KOPT-K1 (cell line): ENCODE results near the gene CACNA1I.

Experiments
- H3K27ac ChIP-seq: fragments of 200-600 bp; sonication (generic); 2 replicates; pipeline ENCODE4 v1.5.1; 2016; ENCODE audit warnings: antibody characterized with exemption, mild to moderate bottlenecking, low read depth, low read length; ENCODE audit not compliant: poor library complexity, severe bottlenecking
- H3K36me3 ChIP-seq: fragments of 200-600 bp; sonication (generic); 2 replicates; pipeline ENCODE4 v1.5.1; 2017; ENCODE audit warnings: antibody characterized with exemption, mild to moderate bottlenecking, low read length, moderate library complexity; ENCODE audit not compliant: insufficient read depth
- H3K9me3 ChIP-seq: fragments of 200-600 bp; sonication (generic); 2 replicates; pipeline ENCODE4 v1.5.1; 2017; ENCODE audit warnings: antibody characterized with exemption, low read length, mild to moderate bottlenecking; ENCODE audit not compliant: insufficient read depth, poor library complexity, severe bottlenecking

Gene CACNA1I

DNA sequence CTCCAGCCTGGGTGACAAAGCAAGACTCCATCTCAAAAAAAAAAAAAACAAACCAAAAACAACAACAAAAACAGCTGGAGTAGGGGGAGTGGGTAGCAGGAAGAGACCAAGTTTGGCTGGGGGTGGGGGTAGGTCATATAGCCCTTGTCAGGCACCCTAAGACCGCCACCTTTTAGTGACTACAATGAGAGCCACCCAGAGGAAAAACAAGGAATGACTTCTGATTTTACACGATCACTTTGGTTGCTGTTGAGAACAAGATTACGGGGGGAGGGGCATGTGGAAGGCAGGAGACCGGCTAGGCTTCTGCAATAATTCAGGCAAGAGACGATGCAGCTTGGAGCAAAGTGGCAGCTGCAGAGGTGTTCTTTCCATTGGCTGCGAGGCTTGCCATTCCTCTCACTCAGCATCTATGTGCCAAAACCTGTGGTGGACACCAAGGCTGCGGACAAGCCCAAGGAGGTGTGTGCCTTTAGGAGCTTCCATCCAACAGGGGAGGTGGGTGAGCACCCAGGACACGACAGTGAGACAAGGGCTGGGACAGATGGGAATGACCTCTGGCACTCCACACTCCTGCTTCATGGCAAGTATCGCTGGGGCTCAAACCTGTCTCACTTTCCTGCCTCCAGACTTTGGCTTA is 39.7 kb upstream of the CACNA1I start:
- H3K36me3 ChIP-seq: peaks cover 44% of the 10 kb centered on the region
- no peak overlapping the region for H3K27ac ChIP-seq
- H3K9me3 ChIP-seq: no peaks in the 10 kb centered on the region

DNA sequence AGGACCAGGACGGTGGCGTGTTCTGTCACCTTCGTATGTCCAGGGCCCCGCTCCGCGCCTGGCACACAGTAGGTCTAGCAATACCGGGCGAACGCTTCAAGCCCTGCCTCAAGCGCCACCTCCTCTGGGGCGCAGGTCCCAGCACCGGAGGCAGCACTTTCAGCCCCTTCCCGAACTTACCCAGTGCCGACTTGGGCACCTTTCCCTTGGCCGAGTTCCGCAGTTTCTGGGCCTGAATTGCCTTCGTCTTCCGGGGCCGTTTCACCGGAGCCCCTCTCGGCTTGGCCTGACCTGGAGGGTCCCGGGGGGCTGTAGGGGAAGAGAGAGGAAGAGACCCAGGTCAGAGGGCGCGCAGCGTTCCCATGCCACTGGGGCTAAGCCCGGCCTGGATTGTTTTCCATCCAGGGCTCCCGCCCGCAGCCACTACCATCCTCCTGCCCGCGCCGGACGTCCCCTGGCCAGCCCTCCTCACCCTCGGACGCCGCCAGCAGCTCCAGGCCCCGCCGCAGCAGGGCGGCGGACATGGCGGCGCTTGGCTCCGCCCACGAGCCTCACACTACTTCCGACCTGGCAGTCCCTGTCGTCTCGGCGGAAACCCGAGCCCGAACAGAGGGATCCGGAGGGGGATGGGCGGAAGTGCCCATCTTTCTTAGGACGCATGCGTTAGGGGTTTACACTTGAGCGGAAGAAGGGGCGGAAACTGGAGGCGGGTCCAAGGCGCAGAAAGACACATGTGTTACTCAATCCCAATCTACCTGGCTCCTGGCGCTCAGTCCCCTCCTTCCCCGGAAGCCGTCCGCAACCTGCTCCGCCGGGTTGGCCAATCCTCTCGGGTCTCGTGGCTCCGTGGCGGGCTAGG is 38.1 kb upstream of the CACNA1I start, which contains the start of gene RPS19BP1:
Gene RPS19BP1, minus strand, starts transcription at position 534 of the 859 bp plus-strand sequence. Its CDS starts 10 bp downstream, at position 524.
- Histone ChIP-seq H3K36me3 (peaks cover 41% of the 10 kb centered on the region), H3K27ac (peak within 1 kb of the TSS; percentile 94), H3K9me3 (no peaks in the 10 kb centered on the region)

DNA sequence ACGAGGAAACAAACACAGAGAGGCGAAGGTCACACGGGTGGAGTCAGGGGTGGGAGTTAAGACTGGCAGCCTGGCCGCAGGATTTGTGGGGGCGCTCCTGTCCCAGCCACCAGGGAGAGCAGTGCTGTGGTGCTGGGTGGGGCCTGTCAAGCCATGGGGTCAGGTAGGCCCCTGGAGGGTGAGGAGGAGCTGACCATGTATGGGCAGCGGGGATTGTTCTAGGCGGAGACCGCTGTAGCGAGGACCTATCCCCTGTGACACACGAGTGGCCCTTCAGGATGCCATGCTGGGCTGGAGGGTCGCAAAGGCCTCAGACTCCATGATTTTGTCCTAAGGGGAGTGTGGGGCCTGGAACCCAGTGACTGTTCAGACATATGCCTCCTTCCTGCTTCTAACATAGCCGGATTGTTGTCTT is 36.5 kb upstream of the CACNA1I start:
- peaks cover 24% of the 10 kb centered on the region for H3K36me3 ChIP-seq
- H3K9me3 ChIP-seq: no peaks in the 10 kb centered on the region
- H3K27ac ChIP-seq: peak overlapping the region; percentile 34

DNA sequence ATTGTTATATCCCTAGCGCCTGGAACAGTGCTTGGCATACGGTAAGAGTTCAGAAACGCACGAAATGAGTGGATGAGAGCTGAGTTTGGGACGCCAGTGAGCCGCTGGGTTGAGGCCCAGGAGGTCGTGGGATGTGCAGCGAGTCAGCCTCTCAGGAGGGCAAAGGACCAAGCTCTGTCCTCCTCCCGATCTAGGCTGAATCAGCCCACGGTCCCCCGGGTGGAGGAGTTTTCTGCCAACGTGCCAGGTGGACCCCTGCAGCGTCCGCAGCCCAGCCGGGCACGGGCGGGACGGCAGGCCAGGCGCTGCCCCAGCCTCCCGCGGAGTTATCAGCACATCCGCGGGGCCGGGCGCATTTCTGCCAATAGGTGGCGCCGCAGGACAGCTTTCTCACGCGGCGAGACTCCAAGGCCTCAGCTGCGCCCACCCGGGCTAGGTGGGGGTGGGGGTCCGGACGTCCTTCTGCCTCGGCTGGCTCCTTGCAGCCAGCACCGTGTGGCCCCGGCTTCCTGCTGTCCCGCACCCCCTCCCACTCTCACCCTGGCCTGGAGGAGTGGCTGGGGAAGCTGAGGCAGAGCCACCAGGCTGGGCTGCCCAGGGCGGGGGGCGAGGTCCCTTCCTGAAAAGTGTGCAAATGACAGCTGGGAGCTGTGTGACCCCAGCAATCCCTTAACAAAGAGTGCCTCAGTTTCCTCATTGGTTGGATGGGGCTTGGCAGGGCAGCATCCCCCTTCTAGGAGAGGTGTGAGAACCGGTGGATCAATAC is 35.8 kb upstream of the CACNA1I start:
- peak overlapping the region; percentile 34 for H3K27ac ChIP-seq
- H3K36me3 ChIP-seq: peaks cover 19% of the 10 kb centered on the region
- H3K9me3 ChIP-seq: no peaks in the 10 kb centered on the region

DNA sequence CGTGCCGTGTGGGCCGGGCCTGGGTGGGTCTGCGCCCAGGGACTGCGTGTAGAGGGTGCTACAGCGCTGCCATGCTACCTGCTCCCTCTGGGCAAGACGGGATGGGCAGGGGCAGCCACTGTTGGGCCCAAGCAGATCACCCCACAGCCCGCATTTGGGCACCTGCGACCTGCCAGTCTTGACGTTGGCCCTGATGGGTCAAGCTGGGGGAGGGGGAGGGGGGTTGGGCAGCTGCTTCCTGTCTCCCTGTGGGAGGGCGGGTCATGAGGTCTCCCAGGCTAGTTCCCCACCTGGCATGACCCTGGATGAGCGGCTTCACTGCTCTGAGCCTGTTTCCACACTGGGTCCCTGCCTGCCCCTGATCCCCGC is 35.2 kb upstream of the CACNA1I start:
- Histone ChIP-seq H3K36me3 (peaks cover 13% of the 10 kb centered on the region), H3K27ac (no peak overlapping the region), H3K9me3 (no peaks in the 10 kb centered on the region)

DNA sequence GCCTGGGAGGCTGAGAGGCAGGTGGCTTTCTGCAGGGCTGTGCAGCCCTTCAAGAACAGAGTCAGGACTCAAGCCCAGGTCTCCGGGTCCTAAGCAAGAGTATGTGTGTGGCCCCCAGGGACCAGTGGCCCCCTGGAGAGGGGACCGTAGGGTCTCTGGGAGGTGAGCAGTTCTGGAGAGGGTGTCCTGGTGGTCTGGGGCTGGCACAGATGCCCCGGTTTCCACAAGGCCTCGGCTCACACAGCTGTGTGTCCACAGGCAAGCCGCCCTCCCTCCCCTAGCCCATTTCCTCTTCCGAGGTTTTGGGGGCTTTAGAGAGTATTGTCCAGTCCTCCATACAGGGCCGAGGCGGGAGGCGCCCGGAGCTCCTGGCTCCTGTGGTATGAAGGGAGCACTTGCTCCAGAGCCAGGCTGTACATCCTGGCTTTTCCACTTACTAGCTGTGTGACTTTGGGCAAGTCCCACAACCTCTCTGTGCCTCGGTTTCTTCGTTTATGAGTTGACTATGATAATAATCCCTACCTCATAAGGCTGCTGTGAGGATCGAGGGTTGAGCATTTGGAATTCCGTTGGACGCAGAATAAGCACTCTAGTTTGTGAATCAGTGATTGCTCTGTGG is 34.6 kb upstream of the CACNA1I start:
- Histone ChIP-seq H3K27ac (no peak overlapping the region), H3K36me3 (peaks cover 7% of the 10 kb centered on the region; the same call in 1 of the 2 replicates), H3K9me3 (no peaks in the 10 kb centered on the region)

DNA sequence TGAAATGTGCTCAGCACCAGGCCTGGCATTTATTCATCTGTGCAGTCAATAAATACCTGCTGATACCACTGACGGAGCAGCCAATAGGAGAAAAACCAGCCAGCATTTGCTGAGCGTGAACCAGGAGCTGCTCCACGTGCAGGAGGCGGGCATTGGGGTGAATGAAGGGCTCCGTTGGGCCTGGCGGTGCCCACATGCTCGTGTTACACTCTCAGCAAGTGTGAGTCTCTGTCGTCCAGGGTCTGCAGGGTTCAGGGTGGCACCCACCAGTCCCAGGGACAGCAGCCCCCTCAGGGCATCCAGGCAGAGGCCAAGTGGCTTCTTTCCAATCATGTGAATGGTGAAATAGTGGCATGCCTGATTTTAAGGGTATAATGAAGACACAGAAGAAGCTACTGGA is 33.8 kb upstream of the CACNA1I start:
- Histone ChIP-seq H3K36me3 (no peaks in the 10 kb centered on the region), H3K27ac (no peak overlapping the region), H3K9me3 (no peaks in the 10 kb centered on the region)

DNA sequence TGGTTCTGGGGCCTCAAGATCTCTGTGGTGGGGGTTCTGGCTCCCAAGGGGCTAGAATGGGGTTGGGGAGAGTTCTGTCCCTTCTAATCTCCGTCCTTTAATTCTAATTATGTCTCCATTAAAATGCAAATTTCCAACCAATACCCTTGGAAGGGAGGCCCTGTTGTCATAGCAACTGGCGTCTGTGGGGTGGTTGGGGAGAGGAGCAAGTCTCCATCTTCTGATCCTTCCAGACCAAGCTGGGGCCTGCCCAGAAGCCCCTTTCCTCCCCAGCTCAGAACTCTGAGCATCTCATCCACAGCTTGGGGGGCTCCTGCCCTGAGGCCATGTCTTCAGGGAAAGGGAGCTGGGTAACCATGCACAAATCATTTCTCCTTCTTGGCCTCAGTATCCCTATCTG is 32.6 kb upstream of the CACNA1I start:
- Histone ChIP-seq H3K9me3 (no peaks in the 10 kb centered on the region), H3K36me3 (no peaks in the 10 kb centered on the region), H3K27ac (no peak overlapping the region)

DNA sequence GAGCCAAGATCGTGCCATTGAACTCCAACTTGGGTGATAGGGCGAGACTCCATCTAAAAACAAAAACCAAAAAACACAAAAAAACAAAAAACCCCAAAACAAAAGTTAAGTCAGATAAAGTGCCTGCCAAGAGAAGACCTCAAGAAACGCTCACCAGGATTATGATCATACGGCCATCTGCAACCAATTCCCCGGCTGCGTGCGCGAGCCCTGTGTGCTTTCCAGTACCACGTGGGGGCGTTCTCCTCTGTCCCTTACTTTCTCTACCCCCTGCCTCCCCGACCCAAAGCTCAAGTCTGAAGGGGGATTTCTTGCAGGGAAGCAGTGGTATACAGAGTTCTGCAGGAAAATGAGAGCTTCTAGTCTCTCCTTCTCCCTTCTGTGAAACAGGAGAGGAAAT is 27.5 kb upstream of the CACNA1I start:
- no peaks in the 10 kb centered on the region for H3K9me3 ChIP-seq
- H3K27ac ChIP-seq: no peak overlapping the region
- no peaks in the 10 kb centered on the region for H3K36me3 ChIP-seq

DNA sequence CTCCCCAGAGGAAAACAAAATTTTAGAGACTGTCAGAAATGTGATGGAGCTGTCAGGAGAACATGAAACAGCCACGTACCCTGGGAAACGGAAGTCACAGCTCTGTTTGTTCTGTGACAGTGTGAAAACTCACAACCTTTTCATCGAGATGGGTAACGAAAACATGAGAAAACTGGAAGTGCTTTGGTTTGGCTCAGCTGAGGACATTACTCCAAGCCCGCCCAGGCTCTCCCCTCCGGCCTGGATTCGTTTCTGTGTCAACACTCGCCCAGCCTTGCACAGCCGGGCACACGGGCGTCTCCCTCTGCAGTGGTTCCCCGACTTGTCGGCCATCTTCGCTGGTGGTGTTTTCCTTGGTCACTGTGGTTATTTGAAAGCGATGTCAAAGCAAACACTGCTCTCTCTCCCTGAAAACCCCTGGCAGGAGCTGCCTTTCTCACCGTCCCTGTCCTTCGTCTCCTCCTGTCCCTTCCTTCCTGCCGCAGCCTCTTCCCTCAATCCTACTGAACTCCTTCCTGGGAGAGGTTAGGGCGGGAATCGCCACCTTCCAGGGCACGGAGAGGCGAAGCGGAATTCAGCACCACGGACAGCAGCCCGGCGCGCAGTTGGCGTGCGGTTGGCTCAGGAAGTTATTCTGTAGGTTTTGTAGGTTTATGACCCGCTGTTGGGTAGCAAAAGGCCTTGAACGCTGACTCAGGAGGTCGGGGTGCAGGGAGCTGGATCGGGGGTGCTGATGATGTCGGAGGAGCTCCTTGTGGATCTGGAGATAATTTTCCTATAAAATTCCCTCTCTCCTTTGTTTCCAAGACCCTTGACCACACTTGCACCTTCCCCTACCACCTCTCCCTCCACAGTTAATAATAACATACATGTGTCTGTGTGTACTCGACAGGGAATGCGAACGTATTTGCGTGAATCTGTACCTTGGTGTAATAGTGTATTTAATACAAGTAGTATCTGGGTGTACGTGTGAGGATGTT is 24.9 kb upstream of the CACNA1I start:
- no peak overlapping the region for H3K27ac ChIP-seq
- H3K36me3 ChIP-seq: no peaks in the 10 kb centered on the region
- no peaks in the 10 kb centered on the region for H3K9me3 ChIP-seq

DNA sequence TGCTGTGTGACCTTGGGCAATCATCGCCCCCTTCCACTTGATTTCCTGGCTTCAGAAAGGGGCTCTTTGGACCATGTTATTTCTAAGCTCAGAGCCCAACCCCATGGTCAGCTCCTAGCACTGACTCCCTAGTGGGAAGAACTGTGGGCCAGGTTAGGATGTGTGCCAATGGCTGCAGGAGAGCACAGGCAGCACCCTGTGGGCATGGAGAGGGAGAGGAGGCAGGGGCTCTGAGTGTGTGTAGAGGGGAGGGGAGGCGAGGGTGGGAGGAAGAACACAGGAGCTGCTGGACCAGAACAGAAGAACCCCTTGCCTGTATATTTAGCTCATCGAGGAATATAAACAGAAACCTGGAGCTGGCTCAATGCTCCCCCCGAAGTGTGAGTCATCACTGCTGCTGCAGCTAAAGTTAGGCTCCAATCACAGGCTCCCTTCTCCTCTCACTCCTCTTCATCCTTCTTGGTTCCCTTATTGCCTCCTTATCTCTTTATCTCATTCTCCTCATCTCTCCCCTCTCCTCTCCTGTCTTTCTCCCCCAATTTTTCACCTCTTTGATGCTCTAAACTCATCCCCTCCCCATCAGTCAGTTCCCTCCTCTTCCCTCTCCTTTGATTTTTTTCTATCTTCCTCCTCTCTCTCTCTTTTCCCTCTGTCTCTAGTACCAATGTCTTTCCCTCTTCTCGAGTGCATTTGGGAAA is 23.5 kb upstream of the CACNA1I start:
- Histone ChIP-seq H3K9me3 (no peaks in the 10 kb centered on the region), H3K27ac (no peak overlapping the region), H3K36me3 (no peaks in the 10 kb centered on the region)

DNA sequence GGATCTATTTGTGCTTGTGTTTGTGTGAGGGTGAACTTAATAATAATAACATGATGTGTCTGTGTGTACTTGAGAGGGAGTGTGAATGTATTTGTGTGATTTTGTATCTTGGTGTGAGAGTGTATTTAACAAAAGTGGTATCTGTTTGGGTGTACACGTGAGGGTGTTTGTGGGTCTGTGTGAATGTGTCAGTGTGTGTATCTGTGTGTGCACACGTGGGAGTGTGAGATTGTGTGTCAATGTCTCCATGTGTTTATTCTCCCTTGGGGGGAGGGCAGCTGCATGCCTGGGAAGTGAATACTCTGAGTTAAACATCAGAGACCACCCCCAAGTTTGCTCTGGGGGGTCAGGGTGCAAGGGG is 23.0 kb upstream of the CACNA1I start:
- no peaks in the 10 kb centered on the region for H3K36me3 ChIP-seq

DNA sequence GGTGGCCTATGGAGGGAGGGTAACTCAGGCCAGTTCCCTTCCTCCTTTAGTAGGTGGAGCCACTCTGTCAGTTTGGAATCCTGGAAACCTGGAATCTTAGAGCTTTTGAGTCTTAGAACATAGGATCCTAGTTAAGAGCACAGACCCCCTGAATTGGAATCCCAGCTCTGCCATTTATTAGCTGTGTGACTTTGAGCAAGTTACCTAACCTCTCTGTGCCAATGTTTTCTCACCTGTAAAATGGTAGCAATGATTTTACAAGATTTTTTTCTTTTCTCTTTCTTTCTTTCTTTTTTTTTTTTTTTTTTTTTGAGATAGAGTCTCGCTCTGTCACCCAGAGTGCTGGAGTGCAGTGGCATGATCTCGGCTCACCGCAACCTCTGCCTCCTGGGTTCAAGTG is 17.1 kb upstream of the CACNA1I start:
- H3K27ac ChIP-seq: no peak overlapping the region
- H3K9me3 ChIP-seq: no peaks in the 10 kb centered on the region
- H3K36me3 ChIP-seq: no peaks in the 10 kb centered on the region

More for the DNA sequence above, 23.0 kb upstream of the CACNA1I start:
- Histone ChIP-seq H3K27ac (no peak overlapping the region), H3K9me3 (no peaks in the 10 kb centered on the region)
